Stimulated activated naive B cell treated with anti-CD40 and anti-IgM and Interleukin-4, amounts not matched to agents 10 μg/mL and 1 μg/mL and 100 μg/mL, for 72 hours (primary cell): ENCODE measurements around the gene BRIP1.

Experiments used
- ATAC-seq, 2 donors: fragments of 150-1000 bp; cut with Tn5 transposase; replicated peaks; 2 replicates each; pipeline ENCODE4 v1.10.0; 2021; ENCODE audit warnings: moderate library complexity in 1 of 2
- DNase-seq: peaks from one replicate; pipeline ENCODE4 v3.0.0; 2021
- H3K27ac Mint-ChIP-seq: one replicate; pipeline ENCODE4 v1.8.0; 2022; ENCODE audit warnings: mild to moderate bottlenecking, mixed read lengths
- H3K27me3 Mint-ChIP-seq, 2 donors: one replicate each; pipeline ENCODE4 v1.8.0; 2022; ENCODE audit warnings: mixed read lengths in 2 of 2
- H3K36me3 Mint-ChIP-seq, 2 donors: one replicate each; pipeline ENCODE4 v1.8.0; 2022; ENCODE audit warnings: mixed read lengths in 2 of 2, mild to moderate bottlenecking in 1 of 2
- H3K4me1 Mint-ChIP-seq, 2 donors: one replicate each; pipeline ENCODE4 v1.8.0; 2022; ENCODE audit warnings: mixed read lengths in 2 of 2, mild to moderate bottlenecking in 1 of 2
- H3K4me3 Mint-ChIP-seq, 2 donors: one replicate each; pipeline ENCODE4 v1.8.0; 2022; ENCODE audit warnings: mild to moderate bottlenecking in 2 of 2, mixed read lengths in 2 of 2, moderate library complexity in 1 of 2
- H3K9me3 Mint-ChIP-seq, 2 donors: one replicate each; pipeline ENCODE4 v1.8.0; 2022; ENCODE audit warnings: mixed read lengths in 2 of 2, mild to moderate bottlenecking in 1 of 2

Gene BRIP1

DNA sequence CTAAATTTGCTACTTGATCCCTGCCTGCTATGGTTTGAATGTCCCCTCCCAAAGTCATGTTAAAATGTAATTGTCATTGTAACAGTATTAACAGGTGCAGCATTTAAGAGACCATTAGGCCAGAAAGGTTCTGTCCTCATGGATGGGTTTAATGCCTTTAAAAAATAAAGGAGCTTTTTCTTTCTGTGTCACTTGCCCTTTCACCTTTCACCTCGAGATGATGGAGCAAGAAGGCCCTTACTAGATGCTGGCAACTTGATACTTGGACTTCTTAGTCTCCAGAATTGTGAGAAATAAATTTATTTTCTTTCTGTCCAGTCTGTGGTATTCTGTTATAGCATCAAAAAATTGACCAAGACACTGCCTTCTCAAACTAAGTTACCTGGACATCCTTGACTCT lies 98.5 kb downstream of the BRIP1 start:
- Mint-ChIP-seq H3K9me3 (peaks cover 0 to 7% of the 10 kb centered on the region in 2 donors), H3K27ac (no peak overlapping the region), H3K4me3 (no peak overlapping the region), H3K36me3 (peaks cover 9 to 19% of the 10 kb centered on the region in 2 donors), H3K4me1 (no peaks in the 10 kb centered on the region), H3K27me3 (no peaks in the 10 kb centered on the region)
- no peak for DNase-seq
- no peak for ATAC-seq

DNA sequence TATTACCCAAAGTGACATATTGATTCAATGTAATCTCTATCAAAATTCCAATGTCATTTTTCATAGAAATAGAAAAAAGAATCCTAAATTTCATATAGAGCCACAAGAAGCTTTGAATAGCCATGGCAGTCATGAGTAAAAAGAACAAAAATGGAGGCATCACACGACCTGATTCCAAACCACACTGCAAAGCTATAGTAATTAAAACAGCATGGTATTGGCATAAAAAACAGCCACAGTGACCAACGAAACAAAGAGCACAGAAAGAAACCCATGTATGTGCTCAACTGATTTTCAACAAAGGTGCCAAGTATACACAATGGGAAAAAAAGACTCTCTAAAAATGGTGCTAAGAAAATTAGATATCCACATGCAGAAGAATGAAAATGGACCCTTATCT lies 101.5 kb downstream of the BRIP1 start:
- no peaks in the 10 kb centered on the region for H3K27me3 Mint-ChIP-seq
- ATAC-seq (no peak), DNase-seq (no peak)
- peaks cover 12 to 14% of the 10 kb centered on the region in 2 donors for H3K36me3 Mint-ChIP-seq
- peaks cover 4 to 10% of the 10 kb centered on the region in 2 donors for H3K9me3 Mint-ChIP-seq
- no peaks in the 10 kb centered on the region for H3K4me1 Mint-ChIP-seq
- H3K27ac Mint-ChIP-seq = no peak overlapping the region
- H3K4me3 Mint-ChIP-seq = no peak overlapping the region

DNA sequence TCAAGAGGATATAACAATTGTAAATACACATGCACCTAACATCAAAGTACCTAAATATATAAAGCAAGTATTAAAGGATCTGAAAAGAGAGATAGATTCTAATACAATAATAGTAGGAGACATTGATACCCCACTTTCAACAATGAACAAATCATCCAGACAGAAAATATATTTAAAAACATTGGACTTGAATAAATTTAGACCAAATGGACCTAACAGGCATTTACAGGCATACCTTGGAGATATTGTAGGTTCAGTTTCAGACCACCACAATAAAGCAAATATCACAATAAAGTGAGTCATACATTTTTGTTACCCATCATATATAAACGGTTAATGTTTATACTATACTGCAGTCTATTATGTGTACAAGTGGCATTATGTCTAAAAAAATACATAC lies 104.0 kb downstream of the BRIP1 start:
- no peak for DNase-seq
- no peak overlapping the region for H3K4me3 Mint-ChIP-seq
- no peaks in the 10 kb centered on the region for H3K27me3 Mint-ChIP-seq
- H3K4me1 Mint-ChIP-seq = no peaks in the 10 kb centered on the region
- peaks cover 4 to 10% of the 10 kb centered on the region in 2 donors for H3K9me3 Mint-ChIP-seq
- no peak for ATAC-seq
- H3K27ac Mint-ChIP-seq = no peak overlapping the region
- peaks cover 12 to 14% of the 10 kb centered on the region in 2 donors for H3K36me3 Mint-ChIP-seq

DNA sequence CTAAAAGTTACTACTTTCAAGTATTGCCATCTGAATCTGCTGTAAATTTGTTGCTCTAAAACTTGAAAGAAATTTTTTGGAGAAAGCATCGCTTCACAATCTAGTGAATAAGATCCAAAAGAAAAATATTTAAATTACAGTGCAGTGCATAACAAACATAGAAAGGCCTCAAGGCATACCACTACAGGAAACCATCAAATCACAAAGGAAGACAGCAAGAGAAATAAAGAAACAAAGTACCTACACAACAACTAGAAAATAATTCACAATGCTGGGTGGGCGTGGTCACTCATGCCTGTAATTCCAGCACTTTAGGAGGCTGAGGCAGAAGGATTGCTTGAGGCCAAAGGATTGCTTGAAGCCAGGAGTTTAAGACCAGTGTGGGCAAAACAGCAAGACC lies 104.9 kb downstream of the BRIP1 start:
- peaks cover 4 to 10% of the 10 kb centered on the region in 2 donors for H3K9me3 Mint-ChIP-seq
- H3K4me1 Mint-ChIP-seq = no peaks in the 10 kb centered on the region
- no peaks in the 10 kb centered on the region for H3K27me3 Mint-ChIP-seq
- H3K27ac Mint-ChIP-seq = no peak overlapping the region
- H3K36me3 Mint-ChIP-seq = peaks cover 12 to 14% of the 10 kb centered on the region in 2 donors
- no peak overlapping the region for H3K4me3 Mint-ChIP-seq
- DNase-seq = no peak
- no peak for ATAC-seq

DNA sequence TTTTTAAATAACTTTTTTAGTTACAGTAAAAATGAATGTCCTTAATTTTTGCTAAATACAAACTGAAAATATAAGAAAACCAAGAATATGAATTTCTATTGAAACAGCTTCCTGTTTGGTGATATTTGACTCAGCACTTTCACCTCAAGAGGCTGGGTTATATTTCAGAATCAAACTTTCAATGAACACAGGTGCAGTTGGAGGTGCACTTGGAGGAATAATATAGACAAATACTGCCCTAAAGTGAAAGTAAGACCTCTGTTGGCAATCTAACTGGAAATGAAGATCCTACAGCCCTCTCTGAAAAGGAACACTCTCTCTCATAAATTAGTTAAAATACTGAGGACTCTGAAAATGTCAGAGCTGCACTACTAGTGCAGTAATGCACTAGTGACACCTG lies 106.2 kb downstream of the BRIP1 start:
- ATAC-seq (no peak), DNase-seq (no peak)
- H3K27ac Mint-ChIP-seq = no peak overlapping the region
- no peaks in the 10 kb centered on the region for H3K4me1 Mint-ChIP-seq
- H3K9me3 Mint-ChIP-seq = peaks cover 4 to 8% of the 10 kb centered on the region in 2 donors
- no peak overlapping the region for H3K4me3 Mint-ChIP-seq
- peaks cover 12 to 13% of the 10 kb centered on the region in 2 donors for H3K36me3 Mint-ChIP-seq
- no peaks in the 10 kb centered on the region for H3K27me3 Mint-ChIP-seq

DNA sequence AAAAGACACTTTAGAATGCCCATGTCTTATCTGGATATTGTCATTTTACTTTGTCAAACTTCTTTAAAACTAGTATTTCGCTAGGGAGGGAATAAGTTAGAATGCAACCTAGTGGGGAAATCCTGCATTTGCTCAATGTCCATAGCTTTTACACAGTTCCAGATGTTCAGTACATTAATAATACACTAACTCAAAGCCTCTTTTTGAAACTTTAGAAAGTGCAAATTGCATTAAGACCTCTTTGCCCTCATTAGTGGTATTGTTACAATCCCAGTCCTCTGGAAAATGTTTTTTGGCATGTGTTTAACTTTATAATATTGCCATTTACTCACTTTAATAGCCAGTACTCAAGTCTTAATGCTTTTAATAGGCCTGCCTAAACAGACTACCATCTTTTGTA lies 106.8 kb downstream of the BRIP1 start:
- H3K36me3 Mint-ChIP-seq = peaks cover 9 to 12% of the 10 kb centered on the region in 2 donors
- H3K27me3 Mint-ChIP-seq = no peaks in the 10 kb centered on the region
- H3K9me3 Mint-ChIP-seq = peaks cover 4 to 7% of the 10 kb centered on the region in 2 donors
- H3K27ac Mint-ChIP-seq = no peak overlapping the region
- ATAC-seq (no peak), DNase-seq (no peak)
- H3K4me3 Mint-ChIP-seq = no peak overlapping the region
- no peaks in the 10 kb centered on the region for H3K4me1 Mint-ChIP-seq

DNA sequence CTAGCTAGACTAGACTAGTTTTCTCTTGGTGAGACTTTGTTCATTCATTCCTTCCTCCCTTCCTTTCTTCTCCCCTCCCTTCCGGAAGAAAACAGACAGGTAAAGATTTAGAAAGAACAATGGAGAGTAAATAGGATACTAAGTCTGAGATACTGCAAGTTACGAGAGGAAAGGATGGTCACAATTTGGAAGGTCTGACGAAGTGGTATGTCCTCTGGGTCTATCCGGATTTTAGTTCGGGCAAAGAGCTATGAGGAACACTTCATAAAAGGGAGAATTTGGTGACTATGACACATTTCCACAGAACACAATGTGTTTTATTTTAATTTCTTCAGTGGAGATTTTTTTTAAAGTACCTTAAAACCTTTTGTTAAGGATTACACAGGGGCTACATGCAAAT lies 107.7 kb downstream of the BRIP1 start:
- H3K27ac Mint-ChIP-seq = no peak overlapping the region
- no peak for ATAC-seq

DNA sequence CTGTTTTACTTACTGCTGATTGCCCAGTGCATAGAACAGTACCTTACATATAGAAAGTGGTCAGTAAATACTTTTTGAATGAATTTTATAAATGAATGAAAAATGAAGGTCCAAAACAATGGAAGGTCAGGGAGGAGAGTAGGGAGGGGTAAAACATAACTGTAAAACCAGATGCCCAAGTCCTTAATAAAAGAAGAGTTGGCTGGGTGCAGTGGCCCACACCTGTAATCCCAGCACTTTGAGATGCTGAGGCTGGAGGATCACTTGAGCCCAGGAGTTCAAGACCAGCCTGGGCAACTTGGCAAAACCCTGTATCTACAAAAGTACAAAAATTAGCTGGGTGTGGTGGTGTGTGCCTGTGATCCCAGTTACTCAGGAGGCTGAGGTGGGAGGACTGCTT lies 108.2 kb downstream of the BRIP1 start:
- H3K27ac Mint-ChIP-seq = no peak overlapping the region
- DNase-seq (no peak), ATAC-seq (no peak)
- H3K36me3 Mint-ChIP-seq = peaks cover 4 to 8% of the 10 kb centered on the region in 2 donors
- H3K27me3 Mint-ChIP-seq = no peaks in the 10 kb centered on the region
- H3K4me1 Mint-ChIP-seq = peaks cover 0 to 2% of the 10 kb centered on the region in 2 donors
- H3K9me3 Mint-ChIP-seq = peaks cover 4 to 5% of the 10 kb centered on the region in 2 donors
- H3K4me3 Mint-ChIP-seq = no peak overlapping the region

More for the DNA sequence above, 107.7 kb downstream of the BRIP1 start:
- Mint-ChIP-seq H3K4me1 (peaks cover 0 to 1% of the 10 kb centered on the region in 2 donors), H3K9me3 (peaks cover 4 to 7% of the 10 kb centered on the region in 2 donors), H3K4me3 (no peak overlapping the region), H3K27me3 (no peaks in the 10 kb centered on the region), H3K36me3 (peaks cover 4 to 10% of the 10 kb centered on the region in 2 donors)
- no peak for DNase-seq

DNA sequence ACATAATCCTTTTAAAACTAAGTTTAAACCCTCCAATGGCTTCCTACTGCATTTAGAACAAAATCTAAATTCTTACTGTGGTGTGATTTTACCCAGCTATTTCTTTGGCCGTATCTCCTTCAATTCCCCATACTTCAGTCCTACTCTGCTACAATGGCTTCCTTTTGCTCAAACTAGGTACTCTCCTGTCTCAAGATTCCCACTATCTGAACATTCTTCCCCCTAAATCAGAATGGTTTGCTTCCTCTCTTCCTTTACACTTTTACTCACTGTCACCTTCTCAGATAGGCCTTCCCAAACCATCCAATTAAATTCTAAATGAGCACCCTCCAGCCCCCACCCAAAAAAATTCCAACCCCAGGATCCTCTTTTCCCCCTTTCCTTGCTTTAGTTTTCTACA lies 109.2 kb downstream of the BRIP1 start:
- peaks cover 4% of the 10 kb centered on the region in 2 donors for H3K36me3 Mint-ChIP-seq
- no peak overlapping the region for H3K4me3 Mint-ChIP-seq
- H3K9me3 Mint-ChIP-seq = peaks cover 3 to 4% of the 10 kb centered on the region in 2 donors
- DNase-seq (no peak), ATAC-seq (no peak)
- H3K4me1 Mint-ChIP-seq = peaks cover 0 to 2% of the 10 kb centered on the region in 2 donors
- no peaks in the 10 kb centered on the region for H3K27me3 Mint-ChIP-seq
- no peak overlapping the region for H3K27ac Mint-ChIP-seq

DNA sequence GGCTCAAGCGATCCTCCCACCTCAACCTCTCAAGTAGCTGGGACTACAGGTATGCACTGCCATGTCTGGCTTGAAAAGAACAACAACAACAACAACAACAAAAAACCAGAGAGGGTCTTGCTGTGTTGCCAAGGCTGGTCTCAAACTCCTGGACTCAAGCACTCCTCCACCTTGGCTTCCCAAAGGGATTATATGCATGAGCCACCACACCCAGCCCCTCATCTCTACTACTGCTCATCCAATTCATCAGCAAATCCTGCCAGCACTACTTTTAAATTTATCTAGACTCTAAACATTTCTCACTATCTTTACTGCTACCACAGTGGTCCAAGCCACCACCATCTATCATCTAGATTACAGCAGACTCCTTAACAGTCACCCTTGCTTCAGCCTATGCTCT lies 109.6 kb downstream of the BRIP1 start:
- peaks cover 0 to 2% of the 10 kb centered on the region in 2 donors for H3K4me1 Mint-ChIP-seq
- DNase-seq = no peak
- no peak for ATAC-seq
- H3K9me3 Mint-ChIP-seq = peaks cover 2 to 4% of the 10 kb centered on the region in 2 donors
- H3K27me3 Mint-ChIP-seq = no peaks in the 10 kb centered on the region
- H3K27ac Mint-ChIP-seq = no peak overlapping the region
- H3K4me3 Mint-ChIP-seq = no peak overlapping the region
- H3K36me3 Mint-ChIP-seq = peaks cover 2 to 4% of the 10 kb centered on the region in 2 donors

DNA sequence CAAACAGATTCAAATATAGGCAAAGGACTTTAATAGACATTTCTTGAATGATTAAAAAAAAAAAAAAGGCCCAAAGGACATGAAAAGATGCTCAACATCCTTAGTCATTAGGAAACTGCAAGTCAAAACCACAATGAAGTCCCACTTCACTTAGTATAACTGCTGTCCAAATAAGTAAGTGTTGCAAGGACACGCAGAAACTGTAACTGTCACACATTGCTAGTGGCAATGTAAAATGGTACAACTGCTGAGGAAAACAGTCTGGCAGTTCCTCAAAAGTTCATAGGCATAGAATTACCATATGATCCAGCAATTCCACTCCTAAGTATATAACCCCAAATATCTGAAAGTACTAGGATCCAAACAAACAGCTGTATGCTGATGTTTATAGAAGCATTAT lies 112.7 kb downstream of the BRIP1 start:
- no peak overlapping the region for H3K4me3 Mint-ChIP-seq
- peaks cover 2 to 7% of the 10 kb centered on the region in 2 donors for H3K4me1 Mint-ChIP-seq
- H3K9me3 Mint-ChIP-seq = peaks cover 6 to 8% of the 10 kb centered on the region in 2 donors
- ATAC-seq (peak; percentile 84), DNase-seq (no peak)
- no peaks in the 10 kb centered on the region for H3K27me3 Mint-ChIP-seq
- no peak overlapping the region for H3K27ac Mint-ChIP-seq
- H3K36me3 Mint-ChIP-seq = peaks cover 4 to 10% of the 10 kb centered on the region in 2 donors

DNA sequence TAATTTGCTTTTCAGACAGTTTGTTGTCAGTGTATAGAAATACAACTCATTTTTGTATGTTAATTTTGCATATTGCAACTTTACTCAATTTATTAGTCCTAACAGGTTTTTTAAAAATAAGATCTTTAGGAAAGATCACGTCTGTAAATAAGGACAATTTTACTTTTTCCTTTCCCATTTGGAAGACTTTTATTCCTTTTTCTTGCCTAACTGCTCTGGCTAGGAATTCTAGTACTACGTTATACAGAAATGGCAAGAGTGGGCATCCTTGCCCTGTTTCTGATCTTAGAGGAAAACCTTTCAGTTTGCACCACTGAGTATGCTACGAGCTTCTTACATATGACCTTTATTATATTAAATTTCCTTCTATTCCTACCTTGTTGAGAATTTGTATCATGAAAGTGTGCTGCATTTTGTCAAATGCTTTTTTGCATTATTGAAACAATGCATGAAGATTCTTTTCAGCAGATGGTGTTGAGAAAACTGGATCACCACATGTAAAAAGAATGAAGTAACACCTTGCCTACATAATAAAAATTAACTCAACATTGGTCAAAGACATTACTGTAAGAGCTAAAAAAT lies 113.4 kb downstream of the BRIP1 start:
- Mint-ChIP-seq H3K4me1 (peaks cover 2 to 7% of the 10 kb centered on the region in 2 donors), H3K36me3 (peaks cover 4 to 10% of the 10 kb centered on the region in 2 donors), H3K4me3 (no peak overlapping the region), H3K27ac (no peak overlapping the region), H3K27me3 (no peaks in the 10 kb centered on the region), H3K9me3 (peaks cover 6 to 8% of the 10 kb centered on the region in 2 donors)
- no peak for DNase-seq
- no peak for ATAC-seq

DNA sequence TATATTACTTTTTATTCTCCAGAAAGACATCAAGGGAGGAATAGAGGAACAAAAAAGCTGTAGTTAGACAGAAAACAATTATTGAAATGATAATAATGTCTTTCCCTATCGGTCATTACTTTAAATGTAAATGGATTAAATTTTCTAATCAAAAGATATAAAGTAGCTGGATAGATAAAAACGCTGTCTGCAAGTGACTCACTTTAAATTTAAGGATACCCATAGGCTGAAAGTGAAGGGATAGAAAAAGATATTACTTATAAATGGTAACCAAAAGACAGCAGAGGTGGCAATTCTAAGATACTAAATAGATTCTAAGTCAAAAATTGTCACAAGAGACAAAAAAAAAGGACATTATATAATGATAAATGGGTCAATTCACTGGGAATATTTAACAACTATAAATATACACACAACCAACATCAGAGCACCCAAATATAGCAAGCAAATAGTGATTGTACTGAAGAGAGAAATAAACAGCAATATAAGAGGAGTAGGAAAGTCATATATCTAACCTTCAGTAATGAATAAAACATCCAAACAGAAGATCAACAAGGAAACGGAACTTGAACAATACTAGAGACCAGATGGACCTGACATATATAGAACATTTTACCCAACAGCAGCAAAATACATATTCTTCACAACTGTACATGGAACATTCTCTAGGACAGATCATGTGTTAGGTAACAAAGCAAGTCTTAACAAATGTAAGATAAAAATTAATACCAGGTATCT lies 116.9 kb downstream of the BRIP1 start:
- H3K36me3 Mint-ChIP-seq = peaks cover 8 to 19% of the 10 kb centered on the region in 2 donors
- H3K4me1 Mint-ChIP-seq = peaks cover 2 to 7% of the 10 kb centered on the region in 2 donors
- no peak overlapping the region for H3K27ac Mint-ChIP-seq
- H3K4me3 Mint-ChIP-seq = no peak overlapping the region
- no peak for ATAC-seq
- no peak for DNase-seq
- H3K27me3 Mint-ChIP-seq = no peaks in the 10 kb centered on the region
- peaks cover 8 to 12% of the 10 kb centered on the region in 2 donors for H3K9me3 Mint-ChIP-seq

DNA sequence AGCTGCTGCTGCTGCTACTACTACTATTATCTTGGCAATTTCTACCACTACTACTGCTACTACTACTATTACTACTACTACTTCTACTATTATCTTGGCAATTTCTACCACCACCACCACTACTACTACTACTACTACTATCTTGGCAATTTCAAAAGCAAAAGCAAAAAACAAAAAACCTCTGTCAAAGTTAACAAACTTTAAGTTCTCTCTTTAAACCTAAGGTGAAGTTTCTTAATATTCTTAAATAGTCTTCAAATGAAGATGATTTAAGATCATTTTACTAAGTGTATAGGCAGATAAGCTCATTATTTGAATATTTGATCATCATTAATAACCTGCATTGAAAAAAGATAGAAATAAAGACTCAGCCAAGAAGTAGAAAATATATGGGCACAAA lies 118.5 kb downstream of the BRIP1 start:
- no peak overlapping the region for H3K27ac Mint-ChIP-seq
- H3K4me3 Mint-ChIP-seq = no peak overlapping the region
- peaks cover 13 to 24% of the 10 kb centered on the region in 2 donors for H3K36me3 Mint-ChIP-seq
- no peaks in the 10 kb centered on the region for H3K27me3 Mint-ChIP-seq
- ATAC-seq (no peak), DNase-seq (no peak)
- H3K4me1 Mint-ChIP-seq = peaks cover 0 to 7% of the 10 kb centered on the region in 2 donors
- peaks cover 13 to 17% of the 10 kb centered on the region in 2 donors for H3K9me3 Mint-ChIP-seq

DNA sequence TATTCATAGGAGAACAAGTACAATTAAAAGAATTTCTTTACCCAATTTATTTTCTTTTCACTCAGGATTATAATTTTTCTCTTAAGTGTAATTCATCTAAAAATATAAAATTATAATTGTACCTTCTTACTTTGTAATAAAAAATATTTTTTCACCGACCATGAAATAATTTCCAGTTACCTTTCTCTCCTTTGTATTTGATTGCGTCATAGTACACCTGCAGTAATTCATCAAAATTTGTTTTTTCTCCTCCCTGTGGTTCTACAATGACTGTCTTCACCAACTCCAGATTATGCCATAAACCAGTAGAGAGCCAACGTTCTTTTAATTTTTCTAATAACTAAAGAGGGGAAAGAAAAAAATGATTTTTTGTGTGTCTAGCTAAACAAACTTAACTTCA lies 119.1 kb downstream of the BRIP1 start:
- ATAC-seq (no peak), DNase-seq (no peak)
- Mint-ChIP-seq H3K27ac (no peak overlapping the region), H3K9me3 (peaks cover 13 to 17% of the 10 kb centered on the region in 2 donors), H3K4me3 (no peak overlapping the region), H3K36me3 (peaks cover 13 to 24% of the 10 kb centered on the region in 2 donors), H3K27me3 (no peaks in the 10 kb centered on the region), H3K4me1 (peaks cover 0 to 7% of the 10 kb centered on the region in 2 donors)
